T-helper 22 cell (primary cell): ENCODE measurements around the gene STRA6.

Source experiments
- DNase-seq: peaks from one replicate; pipeline ENCODE4 v3.0.0-alpha.2; 2020; ENCODE audit warnings: low read depth

STRA6 gene

GRCh38 chr15:74227968-74228722, 25.6 kb upstream of the STRA6 start:
- no peak for DNase-seq

- DNase-seq: no peak
These were observed 24.4 kb upstream of the STRA6 start for GRCh38 chr15:74226761-74227540.

- no peak for DNase-seq
These were observed 23.3 kb upstream of the STRA6 start for GRCh38 chr15:74225928-74226327.

- DNase-seq: no peak
These were observed 19.9 kb upstream of the STRA6 start for GRCh38 chr15:74222240-74223119.

- DNase-seq: no peak
These were observed 19.0 kb upstream of the STRA6 start for GRCh38 chr15:74221399-74222239.

GRCh38 chr15:74220475-74221248, 18.1 kb upstream of the STRA6 start:
- DNase-seq: no peak

GRCh38 chr15:74217907-74218885, 15.6 kb upstream of the STRA6 start:
- no peak for DNase-seq

GRCh38 chr15:74216949-74217348, 14.4 kb upstream of the STRA6 start:
- DNase-seq: no peak

GRCh38 chr15:74215958-74216357, 13.4 kb upstream of the STRA6 start:
- no peak for DNase-seq

- no peak for DNase-seq
These were observed 11.9 kb upstream of the STRA6 start for GRCh38 chr15:74214324-74215021.

- no peak for DNase-seq
These were observed 11.3 kb upstream of the STRA6 start for GRCh38 chr15:74213858-74214284.

- no peak for DNase-seq
These were observed 9.9 kb upstream of the STRA6 start for GRCh38 chr15:74212494-74212893.

GRCh38 chr15:74211656-74212055, 9.1 kb upstream of the STRA6 start:
- no peak for DNase-seq

- DNase-seq: no peak
These were observed 8.1 kb upstream of the STRA6 start for GRCh38 chr15:74210729-74211128.

GRCh38 chr15:74209997-74210671, 7.5 kb upstream of the STRA6 start:
- no peak for DNase-seq

GRCh38 chr15:74209560-74209958, 7.0 kb upstream of the STRA6 start:
- no peak for DNase-seq

GRCh38 chr15:74208901-74209559, 6.4 kb upstream of the STRA6 start:
- DNase-seq: no peak

- DNase-seq: no peak
These were observed 5.9 kb upstream of the STRA6 start for GRCh38 chr15:74208496-74208895.
